CD14-positive monocyte (primary cell): ENCODE measurements around the gene TP73. TPM values are rescaled to one million over a fixed set of nuclear protein-coding genes. Genes with fewer than 3 reads are reported as not detected.

Experiments used
- DNase-seq, 3 donors: peaks; one replicate each; pipeline ENCODE4 v3.0.0-alpha.2; 2011 to 2022
- H2AFZ ChIP-seq: 2 replicates; pipeline ENCODE4 v1.6.0; 2012; ENCODE audit warnings: mild to moderate bottlenecking, low read depth, low read length, inconsistent platforms; ENCODE audit not compliant: insufficient read depth, poor library complexity, severe bottlenecking
- H3K27ac ChIP-seq, 2 donors: 1 replicate in 1 of 2; 2 replicates in 1 of 2; pipeline ENCODE4 v1.5.1; 2012 to 2013; ENCODE audit warnings: low read length in 2 of 2, control low read depth in 1 of 2, inconsistent platforms in 1 of 2, low read depth in 1 of 2, mild to moderate bottlenecking in 1 of 2
- H3K27me3 ChIP-seq, 2 donors: one replicate each; pipeline versions ENCODE4 v1.6.0 to v1.6.1; 2011 to 2013; ENCODE audit warnings: low read length in 2 of 2; ENCODE audit not compliant: control insufficient read depth in 2 of 2, insufficient read depth in 2 of 2
- H3K36me3 ChIP-seq, 2 donors: replicated peaks in 1 of 2; 1 replicate in 1 of 2; 2 replicates in 1 of 2; pipeline versions ENCODE4 v1.5.1 to v1.6.1; 2012 to 2013; ENCODE audit warnings: low read length in 2 of 2, control low read depth in 1 of 2, inconsistent platforms in 1 of 2, mild to moderate bottlenecking in 1 of 2; ENCODE audit not compliant: insufficient read depth in 2 of 2, control insufficient read depth in 1 of 2
- H3K4me1 ChIP-seq, 2 donors: 1 replicate in 1 of 2; 2 replicates in 1 of 2; pipeline versions ENCODE4 v1.5.1 to v1.6.1; 2012 to 2013; ENCODE audit warnings: low read length in 2 of 2, control low read depth in 1 of 2, inconsistent platforms in 1 of 2, mild to moderate bottlenecking in 1 of 2, moderate library complexity in 1 of 2; ENCODE audit not compliant: insufficient read depth in 2 of 2, control insufficient read depth in 1 of 2
- H3K4me2 ChIP-seq: replicated peaks from 2 replicates; pipeline ENCODE3; 2012; ENCODE audit warnings: low read length, moderate library complexity, mild to moderate bottlenecking; ENCODE audit not compliant: poor library complexity, severe bottlenecking; ENCODE audit errors: extremely low read depth
- H3K4me3 ChIP-seq, 3 experiments: fragments of 200-600 bp in 1 of 3; sonication (generic) in 1 of 3; replicated peaks in 1 of 3; 1 replicate in 2 of 3; 2 replicates in 1 of 3; pipeline ENCODE4 v1.5.1; 2011 to 2013; ENCODE audit warnings: low read length in 3 of 3, mild to moderate bottlenecking in 3 of 3, control low read depth in 2 of 3, low read depth in 2 of 3, inconsistent platforms in 1 of 3, moderate library complexity in 1 of 3
- H3K79me2 ChIP-seq: 2 replicates; pipeline ENCODE4 v1.6.0; 2012; ENCODE audit warnings: mild to moderate bottlenecking, control low read depth, inconsistent platforms, low read length, moderate library complexity; ENCODE audit not compliant: insufficient read depth
- H3K9ac ChIP-seq: 2 replicates; pipeline ENCODE4 v1.6.0; 2017; ENCODE audit warnings: low read length, mild to moderate bottlenecking; ENCODE audit not compliant: insufficient read depth, poor library complexity, severe bottlenecking
- H3K9me3 ChIP-seq, 2 donors: replicated peaks in 1 of 2; 1 replicate in 1 of 2; 2 replicates in 1 of 2; pipeline versions ENCODE4 v1.5.1 to v1.6.1; 2012 to 2013; ENCODE audit warnings: low read length in 2 of 2, control low read depth in 1 of 2; ENCODE audit not compliant: control insufficient read depth in 1 of 2, insufficient read depth in 1 of 2
- H4K20me1 ChIP-seq: 2 replicates; pipeline ENCODE4 v1.6.0; 2012; ENCODE audit warnings: mild to moderate bottlenecking, low read length, control low read depth, moderate library complexity; ENCODE audit not compliant: insufficient read depth
- H3K27ac Mint-ChIP-seq, 7 donors: one replicate each; pipeline ENCODE4 v1.8.0; 2020; ENCODE audit warnings: mild to moderate bottlenecking in 7 of 7, mixed read lengths in 7 of 7, moderate library complexity in 6 of 7, inconsistent platforms in 2 of 7
- H3K27me3 Mint-ChIP-seq, 3 donors: one replicate each; pipeline ENCODE4 v1.8.0; 2021 to 2022; ENCODE audit warnings: low read depth in 3 of 3, mild to moderate bottlenecking in 3 of 3, mixed read lengths in 3 of 3, moderate library complexity in 3 of 3, inconsistent platforms in 1 of 3
- H3K36me3 Mint-ChIP-seq, 2 donors: one replicate each; pipeline ENCODE4 v1.8.0; 2020; ENCODE audit warnings: mixed read lengths in 2 of 2, inconsistent platforms in 1 of 2, mild to moderate bottlenecking in 1 of 2
- H3K4me1 Mint-ChIP-seq: one replicate; pipeline ENCODE4 v1.8.0; 2020; ENCODE audit warnings: mild to moderate bottlenecking, mixed read lengths
- H3K4me3 Mint-ChIP-seq, 2 donors: one replicate each; pipeline ENCODE4 v1.8.0; 2020; ENCODE audit warnings: mild to moderate bottlenecking in 2 of 2, mixed read lengths in 2 of 2, moderate library complexity in 1 of 2
- H3K9me3 Mint-ChIP-seq, 7 donors: one replicate each; pipeline ENCODE4 v1.8.0; 2020 to 2022; ENCODE audit warnings: mixed read lengths in 7 of 7, mild to moderate bottlenecking in 6 of 7, moderate library complexity in 6 of 7, inconsistent platforms in 2 of 7
- CTCF ChIP-seq: fragments of 200-600 bp; IDR thresholded peaks from one replicate; pipeline ENCODE4 v1.8.0; 2022; ENCODE audit warnings: antibody characterized with exemption, mild to moderate bottlenecking
- WGBS: methylation state at CpG from one replicate; pipeline ENCODE4 v1.1.5; 2013; ENCODE audit warnings: missing lambda C conversion rate; ENCODE audit not compliant: insufficient coverage; 5-methylcytosine and 5-hydroxymethylcytosine counted together
- intact Hi-C, 2 donors: fragments of 100-400 bp; cut with micrococcal nuclease; formaldehyde crosslinking; loops; one replicate each; pipeline versions ENCODE4 v1.15.0 to v1.15.1; 2023
- polyA plus RNA-seq, 3 donors: library from polyadenylated mRNA; depleted of rRNA in 1 of 3; unstranded in 2 of 3; stranded (reverse) in 1 of 3; fragments of 300-500 nt in 2 of 3; fragments of >200 nt in 1 of 3; fragmentation: Illumina TruSeq in 2 of 3; gene quantifications; 1 replicate in 2 of 3; 2 replicates in 1 of 3; pipeline ENCODE4 v1.2.3, GENCODE V29; 2012 to 2021

Gene TP73
- polyA plus RNA-seq, 3 donors = 0.21 to 0.42 TPM; not detected in 1

DNA sequence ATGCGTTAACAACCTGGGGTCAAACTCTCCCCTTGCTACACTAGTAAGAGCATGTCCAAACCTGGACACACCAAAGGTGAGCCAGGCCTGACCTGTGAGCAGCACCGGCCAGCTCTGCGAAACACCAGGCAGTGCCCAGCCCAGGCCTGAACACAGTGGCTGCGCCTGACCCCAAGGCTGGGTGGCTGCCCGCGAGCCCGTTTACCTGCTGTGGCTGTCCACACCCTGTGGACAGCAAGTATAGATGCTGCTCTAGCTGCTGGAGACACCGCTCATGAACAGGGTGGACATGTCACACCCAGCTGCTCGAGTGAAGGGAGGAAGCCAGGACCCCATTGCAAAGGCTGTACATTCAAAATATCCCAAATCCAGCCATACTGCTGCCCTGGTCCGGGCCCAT, 92.3 kb downstream of the TP73 start:
- Histone ChIP-seq H3K36me3 (peaks cover 5 to 17% of the 10 kb centered on the region in 2 donors), H3K4me2 (no peak overlapping the region), H4K20me1 (no peaks in the 10 kb centered on the region), H3K9me3 (no peaks in the 10 kb centered on the region), H3K4me1 (peaks cover 16 to 23% of the 10 kb centered on the region in 2 donors), H3K9ac (no peak overlapping the region), H3K27me3 (no peaks in the 10 kb centered on the region), H2AFZ (no peak overlapping the region), H3K4me3 (no peak overlapping the region), H3K79me2 (no peaks in the 10 kb centered on the region), H3K27ac (no peak overlapping the region)
- H3K36me3 Mint-ChIP-seq = peaks cover 12 to 18% of the 10 kb centered on the region in 2 donors
- no peaks in the 10 kb centered on the region for H3K9me3 Mint-ChIP-seq
- whole genome bisulfite sequencing = 97% methylated on average over 10 of the region's 10 CpGs
- no peak overlapping the region for H3K4me3 Mint-ChIP-seq
- H3K27ac Mint-ChIP-seq = no peak overlapping the region
- no peak for TF ChIP-seq CTCF
- peaks cover 0 to 2% (median 2%) of the 10 kb centered on the region in 3 donors for H3K27me3 Mint-ChIP-seq
- peaks cover 37% of the 10 kb centered on the region for H3K4me1 Mint-ChIP-seq
- intact Hi-C loops = no loop called here
- DNase-seq = no peak

- H2AFZ ChIP-seq = no peak overlapping the region
- Mint-ChIP-seq H3K27me3 (peaks cover 2 to 4% (median 2%) of the 10 kb centered on the region in 3 donors), H3K4me3 (peak overlapping the region in 1 of 2 donors; percentile 28), H3K27ac (peak overlapping the region in 2 of 7 donors; percentile 4 to 26), H3K4me1 (peaks cover 37% of the 10 kb centered on the region), H3K9me3 (no peaks in the 10 kb centered on the region), H3K36me3 (peaks cover 12 to 18% of the 10 kb centered on the region in 2 donors)
- H3K9me3 ChIP-seq = no peaks in the 10 kb centered on the region
- no peak overlapping the region for H3K9ac ChIP-seq
- no peaks in the 10 kb centered on the region for H4K20me1 ChIP-seq
- peaks cover 16 to 23% of the 10 kb centered on the region in 2 donors for H3K4me1 ChIP-seq
- no peak for DNase-seq
- H3K27me3 ChIP-seq = no peaks in the 10 kb centered on the region
- H3K27ac ChIP-seq = no peak overlapping the region
- peaks cover 5 to 13% of the 10 kb centered on the region in 2 donors for H3K36me3 ChIP-seq
- no peak overlapping the region for H3K4me3 ChIP-seq
- 100% methylated on average over 10 of the region's 12 CpGs for WGBS
- H3K79me2 ChIP-seq = no peaks in the 10 kb centered on the region
- intact Hi-C loops = no loop called here
- no peak for TF ChIP-seq CTCF
- no peak overlapping the region for H3K4me2 ChIP-seq
These were observed 92.8 kb downstream of the TP73 start for GRCh38 chr1:3745071-3745470.
